ENCODE measurements around the gene PRKN. TPM values are rescaled to one million over a fixed set of nuclear protein-coding genes. Genes with fewer than 3 reads are reported as not detected.

PRKN gene
- total RNA-seq, 1 experiment from 2014 or later: 2.0 TPM

DNA sequence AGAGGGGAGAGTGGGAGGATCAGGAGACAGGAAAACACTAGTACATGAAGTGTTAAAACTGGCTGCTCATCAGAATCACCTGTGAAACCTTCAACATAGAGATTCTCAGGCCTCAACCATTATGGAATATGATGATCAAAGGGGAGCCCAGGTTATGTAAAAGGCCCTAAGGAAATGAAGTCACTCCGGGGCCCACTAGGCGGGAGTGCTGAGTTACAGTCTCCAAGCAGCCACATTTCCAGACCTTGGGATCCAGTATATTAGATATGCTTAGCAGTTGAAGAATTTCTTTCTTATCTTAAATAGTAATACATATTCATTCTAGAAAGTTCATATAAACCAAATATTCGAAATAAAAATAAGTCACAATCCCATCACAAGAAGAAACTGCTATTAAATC lies 476.3 kb downstream of the PRKN start:
- H3K4me1 Mint-ChIP-seq: no peaks in the 10 kb centered on the region

More for the DNA sequence above, 476.3 kb downstream of the PRKN start:
- Histone ChIP-seq H2BK15ac (ENCODE audit: low read depth, low read length) (no peak overlapping the region), H3K79me1 (ENCODE audit: insufficient read depth, low read depth, low read length, poor library complexity, severe bottlenecking) (no peaks in the 10 kb centered on the region), H4K8ac (replicated peaks; ENCODE audit: insufficient read length, low read depth, low read length) (no peak overlapping the region), H3K23ac (ENCODE audit: insufficient read length, low read depth, low read length) (no peak overlapping the region), H3K18ac (ENCODE audit: insufficient read length, low read depth, low read length) (no peak overlapping the region), H3K23me2 (ENCODE audit: insufficient read length, low read depth, low read length, poor library complexity, severe bottlenecking) (no peaks in the 10 kb centered on the region), H3K4ac (ENCODE audit: low read depth, low read length) (no peak overlapping the region), H3K79me2 (ENCODE audit: insufficient read depth, low read length) (no peaks in the 10 kb centered on the region), H2AFZ (ENCODE audit: low read length) (no peak overlapping the region), H2BK120ac (ENCODE audit: low read depth, low read length, poor library complexity, severe bottlenecking) (no peak overlapping the region), H3K27me3 (ENCODE audit: insufficient read depth, low read length) (no peaks in the 10 kb centered on the region), H4K20me1 (ENCODE audit: control insufficient read depth, insufficient read depth, insufficient read length) (no peaks in the 10 kb centered on the region), H3K9me3 (ENCODE audit: control insufficient read depth, low read depth, low read length) (no peaks in the 10 kb centered on the region), H3K9ac (ENCODE audit: extremely low read depth, insufficient read length, low read length) (no peak overlapping the region), H3K56ac (ENCODE audit: insufficient read length, low read depth, low read length) (no peak overlapping the region), H3K14ac (ENCODE audit: insufficient read depth, low read length) (no peak overlapping the region), H2BK20ac (ENCODE audit: low read depth, low read length, poor library complexity, severe bottlenecking) (no peak overlapping the region), H3K4me1 (ENCODE audit: insufficient read depth, low read length) (no peaks in the 10 kb centered on the region), H3K4me2 (ENCODE audit: insufficient read depth, insufficient read length, low read length) (no peak overlapping the region), H4K91ac (ENCODE audit: insufficient read length, low read depth, low read length) (no peak overlapping the region), H3T11ph (ENCODE audit: low read length) (no peak overlapping the region), H4K5ac (ENCODE audit: insufficient read length, low read depth, low read length) (no peak overlapping the region), H3K27ac (ENCODE audit: insufficient read length, low read depth, low read length) (no peak overlapping the region), H2BK5ac (ENCODE audit: insufficient read length, low read length) (no peak overlapping the region), H2AK5ac (ENCODE audit: insufficient read length, low read length) (no peak overlapping the region), H2BK12ac (ENCODE audit: insufficient read length, low read depth, low read length) (no peak overlapping the region)
- H3K36me3 Mint-ChIP-seq (ENCODE audit: insufficient read depth in 1 of 3, low read depth in 3 of 3): no peaks in the 10 kb centered on the region
- H3K4me3 Mint-ChIP-seq: no peak overlapping the region
- no peaks in the 10 kb centered on the region for H3K27me3 Mint-ChIP-seq (ENCODE audit: low read depth)
- H3K27ac Mint-ChIP-seq: no peak overlapping the region
- DNase-seq: no peak
- TF ChIP-seq, protein P1, sequence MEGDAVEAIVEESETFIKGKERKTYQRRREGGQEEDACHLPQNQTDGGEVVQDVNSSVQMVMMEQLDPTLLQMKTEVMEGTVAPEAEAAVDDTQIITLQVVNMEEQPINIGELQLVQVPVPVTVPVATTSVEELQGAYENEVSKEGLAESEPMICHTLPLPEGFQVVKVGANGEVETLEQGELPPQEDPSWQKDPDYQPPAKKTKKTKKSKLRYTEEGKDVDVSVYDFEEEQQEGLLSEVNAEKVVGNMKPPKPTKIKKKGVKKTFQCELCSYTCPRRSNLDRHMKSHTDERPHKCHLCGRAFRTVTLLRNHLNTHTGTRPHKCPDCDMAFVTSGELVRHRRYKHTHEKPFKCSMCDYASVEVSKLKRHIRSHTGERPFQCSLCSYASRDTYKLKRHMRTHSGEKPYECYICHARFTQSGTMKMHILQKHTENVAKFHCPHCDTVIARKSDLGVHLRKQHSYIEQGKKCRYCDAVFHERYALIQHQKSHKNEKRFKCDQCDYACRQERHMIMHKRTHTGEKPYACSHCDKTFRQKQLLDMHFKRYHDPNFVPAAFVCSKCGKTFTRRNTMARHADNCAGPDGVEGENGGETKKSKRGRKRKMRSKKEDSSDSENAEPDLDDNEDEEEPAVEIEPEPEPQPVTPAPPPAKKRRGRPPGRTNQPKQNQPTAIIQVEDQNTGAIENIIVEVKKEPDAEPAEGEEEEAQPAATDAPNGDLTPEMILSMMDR (conservative IDR thresholded peaks at IDR 0.05): peak; percentile 72
- WGBS (ENCODE audit: extremely low coverage, insufficient read length, low lambda C conversion rate): no CpG with 5 or more reads among the region's 3 CpGs
- no peaks in the 10 kb centered on the region for H3K9me3 Mint-ChIP-seq
